Measurements from ENCODE around the gene MEX3B. TPM values are rescaled to one million over a fixed set of nuclear protein-coding genes. Genes with fewer than 3 reads are reported as not detected.

MEX3B gene
- total RNA-seq, 1 experiment from 2014 or later: 11.0 TPM

DNA sequence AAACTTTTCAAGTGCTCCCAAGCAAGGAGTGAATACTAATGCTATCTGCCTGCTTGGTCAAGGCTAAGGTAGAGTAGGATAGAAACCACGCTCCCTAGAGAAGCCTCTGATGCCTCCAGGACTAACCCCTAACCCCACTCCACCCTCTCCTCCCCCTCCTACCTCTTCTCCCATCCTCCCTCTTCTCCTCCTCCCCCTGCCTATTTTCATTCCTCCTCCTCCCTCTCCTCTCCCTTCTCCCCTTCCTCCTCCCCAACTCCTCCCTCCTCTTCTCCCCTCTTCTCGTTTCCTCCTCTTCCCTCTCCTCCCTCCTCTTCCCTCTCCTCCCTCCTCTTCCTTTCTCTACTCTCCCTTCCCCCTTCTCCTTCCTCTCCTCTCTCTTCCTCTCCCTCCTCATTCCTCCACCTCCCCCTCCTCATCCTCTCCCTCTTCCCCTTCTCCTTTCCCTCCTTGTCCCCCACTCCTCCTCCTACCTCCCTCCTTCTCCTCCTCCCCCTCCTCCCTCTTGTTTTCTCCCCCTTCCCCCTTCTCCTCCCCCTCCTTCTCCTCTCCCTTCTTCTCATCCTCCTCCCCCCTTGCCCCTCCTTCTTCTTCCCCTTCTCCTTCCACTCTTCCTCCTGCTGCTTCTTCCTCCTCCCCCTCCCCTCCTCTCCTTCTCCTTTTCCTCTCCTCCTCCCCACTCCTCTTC is 12.8 kb upstream of the MEX3B start:
- Histone ChIP-seq H3K27me3 (ENCODE audit: insufficient read depth, low read length) (peaks cover 10% of the 10 kb centered on the region; the same call in 1 of the 2 replicates), H2BK5ac (ENCODE audit: insufficient read length, low read length) (no peak overlapping the region), H3K4me1 (ENCODE audit: insufficient read depth, low read length) (peaks cover 17% of the 10 kb centered on the region), H3K4ac (ENCODE audit: low read depth, low read length) (no peak overlapping the region), H2BK20ac (ENCODE audit: low read depth, low read length, poor library complexity, severe bottlenecking) (no peak overlapping the region), H2BK15ac (ENCODE audit: low read depth, low read length) (no peak overlapping the region), H3K56ac (ENCODE audit: insufficient read length, low read depth, low read length) (no peak overlapping the region), H2BK12ac (ENCODE audit: insufficient read length, low read depth, low read length) (no peak overlapping the region), H3K4me2 (ENCODE audit: insufficient read depth, insufficient read length, low read length) (peak overlapping the region; percentile 95), H4K20me1 (ENCODE audit: control insufficient read depth, insufficient read depth, insufficient read length) (no peaks in the 10 kb centered on the region), H3T11ph (ENCODE audit: low read length) (no peak overlapping the region), H3K14ac (ENCODE audit: insufficient read depth, low read length) (no peak overlapping the region), H3K9ac (ENCODE audit: extremely low read depth, insufficient read length, low read length) (no peak overlapping the region), H4K8ac (replicated peaks; ENCODE audit: insufficient read length, low read depth, low read length) (no peak overlapping the region), H3K79me2 (ENCODE audit: insufficient read depth, low read length) (no peaks in the 10 kb centered on the region), H3K23ac (ENCODE audit: insufficient read length, low read depth, low read length) (no peak overlapping the region), H4K5ac (ENCODE audit: insufficient read length, low read depth, low read length) (no peak overlapping the region), H3K18ac (ENCODE audit: insufficient read length, low read depth, low read length) (no peak overlapping the region), H2BK120ac (ENCODE audit: low read depth, low read length, poor library complexity, severe bottlenecking) (no peak overlapping the region), H3K9me3 (ENCODE audit: control insufficient read depth, low read depth, low read length) (no peaks in the 10 kb centered on the region), H3K27ac (ENCODE audit: insufficient read length, low read depth, low read length) (no peak overlapping the region), H2AFZ (ENCODE audit: low read length) (no peak overlapping the region), H4K91ac (ENCODE audit: insufficient read length, low read depth, low read length) (no peak overlapping the region), H2AK5ac (ENCODE audit: insufficient read length, low read length) (no peak overlapping the region), H3K23me2 (ENCODE audit: insufficient read length, low read depth, low read length, poor library complexity, severe bottlenecking) (peaks cover 14% of the 10 kb centered on the region), H3K79me1 (ENCODE audit: insufficient read depth, low read depth, low read length, poor library complexity, severe bottlenecking) (no peaks in the 10 kb centered on the region)
- DNase-seq: no peak
- H3K27me3 Mint-ChIP-seq (ENCODE audit: low read depth): peaks cover 77% of the 10 kb centered on the region
- peak overlapping the region; percentile 49 to 84 for H3K4me3 Mint-ChIP-seq
- peaks cover 29 to 45% of the 10 kb centered on the region in 2 experiments for H3K4me1 Mint-ChIP-seq
- WGBS (ENCODE audit: extremely low coverage, insufficient read length, low lambda C conversion rate): 100% methylated on average over 1 of the region's 2 CpGs
- no peaks in the 10 kb centered on the region; a peak in 1 of 5 replicates for H3K9me3 Mint-ChIP-seq
- TF ChIP-seq, protein P1, sequence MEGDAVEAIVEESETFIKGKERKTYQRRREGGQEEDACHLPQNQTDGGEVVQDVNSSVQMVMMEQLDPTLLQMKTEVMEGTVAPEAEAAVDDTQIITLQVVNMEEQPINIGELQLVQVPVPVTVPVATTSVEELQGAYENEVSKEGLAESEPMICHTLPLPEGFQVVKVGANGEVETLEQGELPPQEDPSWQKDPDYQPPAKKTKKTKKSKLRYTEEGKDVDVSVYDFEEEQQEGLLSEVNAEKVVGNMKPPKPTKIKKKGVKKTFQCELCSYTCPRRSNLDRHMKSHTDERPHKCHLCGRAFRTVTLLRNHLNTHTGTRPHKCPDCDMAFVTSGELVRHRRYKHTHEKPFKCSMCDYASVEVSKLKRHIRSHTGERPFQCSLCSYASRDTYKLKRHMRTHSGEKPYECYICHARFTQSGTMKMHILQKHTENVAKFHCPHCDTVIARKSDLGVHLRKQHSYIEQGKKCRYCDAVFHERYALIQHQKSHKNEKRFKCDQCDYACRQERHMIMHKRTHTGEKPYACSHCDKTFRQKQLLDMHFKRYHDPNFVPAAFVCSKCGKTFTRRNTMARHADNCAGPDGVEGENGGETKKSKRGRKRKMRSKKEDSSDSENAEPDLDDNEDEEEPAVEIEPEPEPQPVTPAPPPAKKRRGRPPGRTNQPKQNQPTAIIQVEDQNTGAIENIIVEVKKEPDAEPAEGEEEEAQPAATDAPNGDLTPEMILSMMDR (conservative IDR thresholded peaks at IDR 0.05): no peak
- H3K36me3 Mint-ChIP-seq (ENCODE audit: insufficient read depth in 1 of 3, low read depth in 3 of 3): no peaks in the 10 kb centered on the region; a peak in 1 of 7 replicates
- H3K27ac Mint-ChIP-seq: no peak overlapping the region

Data from H9 (cell line).